H7 (cell line): ENCODE measurements around the gene ATP2C2. TPM values are rescaled to one million over a fixed set of nuclear protein-coding genes. Genes with fewer than 3 reads are reported as not detected.
A peak's percentile ranks its signal among the peaks of the same experiment; 100 is the strongest.

Experiments used
- DNase-seq: peaks from one replicate; pipeline ENCODE4 v3.0.0; 2012
- H3K27me3 ChIP-seq: 2 replicates; pipeline ENCODE4 v1.6.0; 2011; ENCODE audit warnings: mild to moderate bottlenecking, low read length; ENCODE audit not compliant: control insufficient read depth, insufficient read depth
- H3K36me3 ChIP-seq: replicated peaks from 2 replicates; pipeline ENCODE4 v1.5.1; 2011; ENCODE audit warnings: low read length; ENCODE audit not compliant: control insufficient read depth, insufficient read depth
- H3K4me3 ChIP-seq: 2 replicates; pipeline ENCODE4 v1.5.1; 2011; ENCODE audit warnings: low read depth, mild to moderate bottlenecking, control low read depth, low read length, moderate library complexity; ENCODE audit not compliant: insufficient read depth
- total RNA-seq: library from RNA; depleted of rRNA; stranded (reverse); fragments of >200 nt; shearing (Covaris generic); gene quantifications from 2 replicates; pipeline ENCODE4 v1.2.3, GENCODE V29; 2014; rRNA removed

Gene ATP2C2
- total RNA-seq, 1 experiment from 2014 or later: 0.24 TPM

DNA sequence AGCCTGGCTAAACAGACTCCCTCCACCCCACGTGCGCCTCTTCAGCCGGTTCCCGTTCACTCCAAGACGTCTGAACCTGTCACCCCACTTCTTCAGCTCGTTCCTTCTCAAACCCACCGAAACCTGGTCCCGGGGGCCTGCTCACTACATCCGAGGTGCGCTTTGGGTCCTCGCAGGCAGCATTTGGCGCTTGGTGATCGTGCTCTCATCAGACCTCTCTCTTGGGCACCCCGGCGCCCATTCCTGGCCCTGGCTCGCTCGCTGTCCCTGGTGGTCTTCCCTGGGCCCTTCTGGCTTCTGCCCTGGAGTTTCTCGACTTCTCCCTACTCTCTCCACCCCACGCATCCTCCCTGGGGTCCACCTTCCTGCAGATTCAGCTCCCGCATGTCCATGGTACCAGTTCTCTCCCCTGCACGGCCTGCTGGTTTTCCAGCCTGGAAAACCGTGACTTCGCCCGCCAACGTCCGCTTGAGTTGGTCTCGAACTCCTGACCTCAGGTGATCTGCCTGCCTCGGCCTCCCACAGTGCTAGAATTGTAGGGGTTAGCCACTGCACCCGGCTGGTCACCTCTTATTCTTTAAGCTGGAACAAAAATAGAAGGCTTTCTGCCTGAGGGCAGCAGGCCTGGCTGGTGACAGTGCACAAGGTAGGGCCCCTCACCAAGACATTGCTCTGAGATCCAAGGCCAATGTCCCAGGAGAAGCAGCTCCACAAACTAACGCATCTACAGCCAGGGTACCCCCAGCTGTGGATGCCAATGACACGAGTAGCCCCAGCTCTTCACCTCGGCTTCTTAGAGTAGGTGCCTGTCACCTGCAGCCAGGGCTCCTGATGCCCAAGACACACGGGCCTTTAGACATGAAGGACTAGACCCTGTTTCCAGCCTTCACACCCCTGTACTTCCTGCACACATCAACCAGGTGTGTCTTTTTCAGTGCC lies 137.2 kb downstream of the ATP2C2 start:
- H3K4me3 ChIP-seq: peak overlapping the region; percentile 56
- peaks cover 2% of the 10 kb centered on the region for H3K36me3 ChIP-seq
- DNase-seq: no peak
- no peaks in the 10 kb centered on the region for H3K27me3 ChIP-seq

GRCh38 chr16:84507011-84507982 lies 139.0 kb downstream of the ATP2C2 start:
- peaks cover under 1% of the 10 kb centered on the region for H3K36me3 ChIP-seq
- DNase-seq: no peak
- H3K27me3 ChIP-seq: no peaks in the 10 kb centered on the region
- no peak overlapping the region for H3K4me3 ChIP-seq

DNA sequence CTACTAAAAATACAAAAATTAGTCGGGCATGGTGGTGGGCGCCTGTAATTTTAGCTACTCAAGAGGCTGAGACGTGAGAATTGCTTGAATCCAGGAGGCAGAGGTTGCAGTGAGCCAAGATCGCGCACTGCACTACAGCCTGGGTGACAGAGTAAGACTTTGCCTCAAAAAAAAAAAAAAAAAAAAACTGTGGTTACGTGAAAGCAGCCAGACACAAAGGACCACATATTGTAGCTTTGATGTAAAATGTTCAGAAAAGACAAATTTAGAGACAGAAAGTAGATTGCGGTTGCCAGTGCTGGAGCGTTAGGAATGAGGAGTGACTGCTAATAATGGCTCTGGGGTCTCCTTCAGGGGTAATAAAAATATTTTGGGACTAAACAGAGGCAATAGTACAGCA lies 140.2 kb downstream of the ATP2C2 start:
- H3K4me3 ChIP-seq: no peak overlapping the region
- DNase-seq: no peak

DNA sequence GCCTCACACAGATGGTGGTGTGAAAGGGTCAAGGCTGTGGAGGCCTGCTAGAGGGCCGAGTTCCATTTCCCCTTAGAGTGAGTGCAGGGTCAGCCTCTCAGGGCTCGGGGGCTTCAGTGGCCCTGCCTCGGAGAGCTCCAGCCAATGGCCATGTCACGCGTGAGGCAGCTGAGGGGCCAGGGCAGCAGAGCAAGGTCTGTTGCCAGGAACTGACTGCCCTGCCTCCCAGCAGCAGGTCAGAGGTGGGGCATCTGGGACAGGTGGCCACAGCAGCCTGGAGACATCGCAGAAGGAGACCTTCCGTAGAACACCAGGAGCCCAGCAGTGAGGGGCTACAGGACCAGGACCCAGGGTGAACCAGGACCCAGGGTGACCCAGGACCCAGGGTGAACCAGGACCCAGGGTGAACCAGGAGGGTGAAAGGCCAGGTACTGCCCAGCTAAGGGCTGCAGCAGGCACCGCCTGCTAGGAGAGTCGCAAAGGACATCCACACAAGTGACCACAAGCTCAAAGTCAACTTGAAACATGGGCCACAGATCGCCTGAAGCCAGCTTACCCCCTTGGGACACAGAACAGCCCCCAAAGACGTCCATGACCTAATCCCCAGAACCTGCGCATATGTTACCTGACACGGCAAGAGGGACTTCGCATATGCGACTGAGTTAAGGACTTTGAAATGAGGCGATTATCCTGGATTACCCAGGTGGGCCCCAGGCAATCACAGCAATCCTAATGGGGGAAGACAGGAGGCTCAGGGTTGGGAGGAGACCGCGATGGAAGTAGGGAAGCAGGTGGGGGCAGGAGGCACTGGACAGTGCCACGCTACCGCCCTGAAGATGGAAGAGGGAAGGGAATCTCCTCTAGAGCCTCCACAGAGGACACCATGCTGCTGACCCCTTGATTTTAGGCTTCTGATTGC lies 141.0 kb downstream of the ATP2C2 start:
- DNase-seq: no peak
- no peaks in the 10 kb centered on the region for H3K36me3 ChIP-seq
- H3K27me3 ChIP-seq: no peaks in the 10 kb centered on the region
- H3K4me3 ChIP-seq: no peak overlapping the region

More for the DNA sequence above, 140.2 kb downstream of the ATP2C2 start:
- Histone ChIP-seq H3K36me3 (no peaks in the 10 kb centered on the region), H3K27me3 (no peaks in the 10 kb centered on the region)

DNA sequence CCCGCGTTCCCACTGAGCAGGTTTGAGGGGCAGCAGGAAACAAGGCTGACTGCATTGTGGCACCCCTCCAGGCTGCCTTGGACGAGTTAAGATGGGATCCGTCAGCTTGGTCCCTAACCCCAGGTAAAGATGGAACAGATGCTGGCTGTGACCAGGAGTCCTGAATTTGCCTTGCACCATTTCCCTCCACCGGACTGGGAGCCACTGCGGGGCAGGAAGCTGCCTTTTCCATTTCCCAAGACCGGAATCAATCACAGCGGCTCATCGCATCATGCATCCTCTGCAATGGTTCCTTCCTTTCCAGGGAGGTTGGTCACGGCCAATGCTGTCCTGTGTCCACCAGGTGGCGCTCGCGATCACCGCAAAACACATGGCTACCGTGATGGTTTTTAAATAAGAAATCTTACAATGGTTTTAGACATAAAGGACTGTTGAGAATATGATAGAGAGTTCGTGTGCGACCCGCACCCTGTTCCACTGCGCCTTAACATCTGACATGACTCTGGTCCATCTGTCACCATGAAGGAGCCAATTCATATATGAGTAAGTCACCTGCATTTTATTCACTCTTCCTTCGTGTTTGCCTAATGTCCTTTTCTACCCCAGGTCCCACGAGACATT lies 143.0 kb downstream of the ATP2C2 start:
- no peak overlapping the region for H3K4me3 ChIP-seq
- H3K27me3 ChIP-seq: no peaks in the 10 kb centered on the region
- no peaks in the 10 kb centered on the region for H3K36me3 ChIP-seq
- DNase-seq: peak; percentile 86

DNA sequence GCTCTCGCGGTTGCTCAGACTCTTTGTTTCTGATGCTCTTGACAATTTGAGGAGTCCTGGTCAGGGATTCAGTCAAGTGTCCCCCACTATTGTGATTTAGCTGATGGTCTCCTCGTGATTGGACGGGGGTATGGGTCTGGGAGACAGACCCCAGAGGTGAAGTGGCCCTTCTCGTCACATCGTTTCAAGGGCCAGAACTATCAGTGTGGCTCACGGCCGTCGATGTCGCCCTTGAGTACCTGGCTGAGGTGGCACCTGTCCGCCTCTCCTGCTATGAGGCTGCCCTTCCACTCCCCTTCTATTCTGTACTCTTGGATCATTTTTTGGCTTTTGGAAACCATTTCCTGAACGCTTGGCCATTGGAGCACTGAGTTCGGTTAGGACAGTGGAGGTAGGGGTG lies 143.5 kb downstream of the ATP2C2 start:
- no peak overlapping the region for H3K4me3 ChIP-seq
- H3K27me3 ChIP-seq: no peaks in the 10 kb centered on the region
- H3K36me3 ChIP-seq: no peaks in the 10 kb centered on the region
- no peak for DNase-seq

DNA sequence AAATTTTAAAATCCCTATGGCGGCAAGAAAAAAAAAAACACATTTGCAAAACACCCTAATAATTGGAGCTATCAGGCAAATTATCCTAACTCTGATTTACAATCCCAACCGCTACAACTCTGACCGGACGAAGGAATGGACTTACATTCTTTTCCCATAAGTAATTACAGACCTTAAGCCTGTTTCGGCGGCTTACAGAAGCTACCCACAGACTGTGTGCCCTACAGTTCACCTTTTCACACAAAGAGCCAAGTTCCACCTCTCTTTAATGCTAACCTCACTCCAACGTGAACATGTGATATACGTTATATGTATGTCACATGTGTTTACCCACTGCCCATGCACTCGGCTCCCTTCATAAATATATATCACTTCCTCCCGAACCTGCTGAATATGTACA lies 144.8 kb downstream of the ATP2C2 start:
- H3K36me3 ChIP-seq: no peaks in the 10 kb centered on the region
- H3K4me3 ChIP-seq: no peak overlapping the region
- H3K27me3 ChIP-seq: no peaks in the 10 kb centered on the region
- DNase-seq: no peak

- no peak for DNase-seq
- H3K4me3 ChIP-seq: no peak overlapping the region
- H3K36me3 ChIP-seq: no peaks in the 10 kb centered on the region
- no peaks in the 10 kb centered on the region for H3K27me3 ChIP-seq
Measured at GRCh38 chr16:84513666-84514065, 145.3 kb downstream of the ATP2C2 start.

Other genes with a start within 250 kb of the ATP2C2 start
- 44.5 and 53.5 TPM in 2 replicates for gene HSDL1, start 223.4 kb upstream of the ATP2C2 start, total RNA-seq
- 0.07 TPM in 1 of 2 replicates, not detected in the other for gene DNAAF1, start 223.2 kb upstream of the ATP2C2 start, total RNA-seq
- gene TAF1C, start 181.5 kb upstream of the ATP2C2 start, total RNA-seq: 38.8 and 51.9 TPM in 2 replicates
- 0.78 TPM in 1 of 2 replicates, not detected in the other for gene ADAD2, start 177.4 kb upstream of the ATP2C2 start, total RNA-seq
- gene KCNG4, start 128.5 kb upstream of the ATP2C2 start, total RNA-seq: not detected in 2 replicates
- gene WFDC1, start 73.7 kb upstream of the ATP2C2 start, total RNA-seq: 0.59 and 0.97 TPM in 2 replicates
- 9.2 and 11.6 TPM in 2 replicates for gene MEAK7, start 136.1 kb downstream of the ATP2C2 start, total RNA-seq
- 114 and 118 TPM in 2 replicates for gene COTL1, start 249.5 kb downstream of the ATP2C2 start, total RNA-seq